Sigmoid colon (tissue), 7 donors: Measurements from ENCODE around the gene NAT9. TPM values are rescaled to one million over a fixed set of nuclear protein-coding genes. Genes with fewer than 3 reads are reported as not detected.

Experiments
- DNase-seq: peaks from one replicate; pipeline ENCODE4 v3.0.0-alpha.2; 2019
- H3K27ac ChIP-seq, 4 donors: fragments of 200-600 bp; sonication (generic); one replicate each; pipeline ENCODE4 v1.5.1; 2016 to 2019; ENCODE audit warnings: mild to moderate bottlenecking in 1 of 4
- H3K27me3 ChIP-seq, 3 donors: fragments of 200-600 bp; sonication (generic); one replicate each; pipeline ENCODE4 v1.5.1; 2019; ENCODE audit warnings: mild to moderate bottlenecking in 1 of 3
- H3K36me3 ChIP-seq, 4 donors: fragments of 200-600 bp; sonication (generic); one replicate each; pipeline ENCODE4 v1.5.1; 2016 to 2019
- H3K4me1 ChIP-seq, 4 donors: fragments of 200-600 bp; sonication (generic); one replicate each; pipeline ENCODE4 v1.5.1; 2017 to 2019
- H3K4me3 ChIP-seq, 4 donors: fragments of 200-600 bp; sonication (generic); one replicate each; pipeline ENCODE4 v1.5.1; 2017 to 2019; ENCODE audit warnings: mild to moderate bottlenecking in 2 of 4, moderate library complexity in 1 of 4
- H3K9me3 ChIP-seq, 4 donors: fragments of 200-600 bp in 3 of 4; sonication (generic) in 3 of 4; one replicate each; pipeline versions ENCODE4 v1.5.1 to v1.6.1; 2013 to 2019
- CTCF ChIP-seq, 4 experiments: fragments of 450-650 bp in 3 of 4; fragments of 200-600 bp in 1 of 4; IDR thresholded peaks; one replicate each; pipeline ENCODE4 v1.5.1; 2016 to 2019; ENCODE audit warnings: antibody characterized with exemption in 4 of 4, mild to moderate bottlenecking in 3 of 4, moderate library complexity in 2 of 4
- EP300 ChIP-seq, 4 donors: sonication (generic); formaldehyde crosslinking; IDR thresholded peaks; one replicate each; pipeline ENCODE4 v1.6.1; 2017; ENCODE audit warnings: antibody characterized with exemption in 4 of 4
- POLR2A ChIP-seq, 2 donors: fragments of 450-650 bp; IDR thresholded peaks; one replicate each; pipeline ENCODE4 v1.6.1; 2016; ENCODE audit warnings: antibody characterized with exemption in 2 of 2, mild to moderate bottlenecking in 2 of 2, moderate library complexity in 2 of 2
- POLR2AphosphoS5 ChIP-seq, 4 donors: sonication (generic); formaldehyde crosslinking; IDR thresholded peaks; one replicate each; pipeline ENCODE4 v1.6.1; 2017; ENCODE audit warnings: antibody characterized with exemption in 4 of 4
- WGBS, 2 donors: extraction: QIAGEN DNeasy Blood & Tissue Kit; methylation state at CpG; one replicate each; pipeline ENCODE4 v1.1.7; 2013; 5-methylcytosine and 5-hydroxymethylcytosine counted together
- intact Hi-C: fragments of 100-400 bp; cut with DNase I; formaldehyde crosslinking; loops from one replicate; pipeline ENCODE4 v1.15.1; 2023
- polyA plus RNA-seq, 3 donors: library from polyadenylated mRNA; stranded (reverse); fragments of 200-250 nt; gene quantifications; one replicate each; pipeline ENCODE4 v1.2.3, GENCODE V29; 2013
- total RNA-seq, 4 donors: library from RNA; depleted of rRNA; stranded (reverse); fragments of >200 nt; gene quantifications; one replicate each; pipeline ENCODE4 v1.1.0, GENCODE V29; 2016
- donor health status: healthy with polysubstance abuse.
- donor health status: Bipolar disorder and iron deficiency.
- donor health status: healthy.

NAT9 gene
- total and polyA plus RNA-seq, 7 donors, result 11.3 to 36.4 (median 16.1) TPM

GRCh38 chr17:74755533-74755932 is 20.6 kb downstream of the NAT9 start:
- intact Hi-C loops, result no loop called here
- no peaks in the 10 kb centered on the region for H3K27me3 ChIP-seq
- no peaks in the 10 kb centered on the region for H3K36me3 ChIP-seq
- no peak overlapping the region for H3K4me3 ChIP-seq
- no peak overlapping the region for H3K27ac ChIP-seq
- H3K9me3 ChIP-seq, result no peaks in the 10 kb centered on the region
- no peak for DNase-seq
- TF ChIP-seq POLR2AphosphoS5 (IDR thresholded peaks at IDR 0.05) (no peak), EP300 (IDR thresholded peaks at IDR 0.05) (no peak), POLR2A (IDR thresholded peaks at IDR 0.05) (no peak), CTCF (IDR thresholded peaks at IDR 0.05) (no peak)
- WGBS, 2 donors, result 90 to 93% methylated on average over 8 of the region's 8 CpGs
- H3K4me1 ChIP-seq, result peaks cover 0 to 23% (median 19%) of the 10 kb centered on the region in 4 donors

GRCh38 chr17:74754832-74755231 is 21.3 kb downstream of the NAT9 start:
- Histone ChIP-seq H3K4me3 (no peak overlapping the region), H3K9me3 (no peaks in the 10 kb centered on the region), H3K27me3 (no peaks in the 10 kb centered on the region), H3K4me1 (peaks cover 0 to 26% (median 22%) of the 10 kb centered on the region in 4 donors), H3K36me3 (no peaks in the 10 kb centered on the region), H3K27ac (no peak overlapping the region)
- WGBS, 2 donors, result 93 to 97% methylated on average over 3 of the region's 3 CpGs
- DNase-seq, result no peak
- TF ChIP-seq EP300 (IDR thresholded peaks at IDR 0.05) (no peak), POLR2A (IDR thresholded peaks at IDR 0.05) (no peak), POLR2AphosphoS5 (IDR thresholded peaks at IDR 0.05) (no peak), CTCF (IDR thresholded peaks at IDR 0.05) (no peak)
- intact Hi-C loops, result no loop called here

GRCh38 chr17:74752822-74753401 is 23.2 kb downstream of the NAT9 start:
- DNase-seq, result no peak
- Histone ChIP-seq H3K4me1 (peaks cover 0 to 31% (median 18%) of the 10 kb centered on the region in 4 donors), H3K9me3 (no peaks in the 10 kb centered on the region), H3K27ac (no peak overlapping the region), H3K27me3 (peaks cover 0 to 7% (median 0%) of the 10 kb centered on the region in 3 donors), H3K4me3 (no peak overlapping the region), H3K36me3 (no peaks in the 10 kb centered on the region)
- intact Hi-C loops, result no loop called here
- 92 to 95% methylated on average over 7 of the region's 7 CpGs for WGBS, 2 donors
- TF ChIP-seq POLR2A (IDR thresholded peaks at IDR 0.05) (no peak), CTCF (IDR thresholded peaks at IDR 0.05) (no peak), EP300 (IDR thresholded peaks at IDR 0.05) (no peak), POLR2AphosphoS5 (IDR thresholded peaks at IDR 0.05) (no peak)

GRCh38 chr17:74752415-74752814 is 23.7 kb downstream of the NAT9 start:
- Histone ChIP-seq H3K27ac (no peak overlapping the region), H3K27me3 (peaks cover 0 to 7% (median 0%) of the 10 kb centered on the region in 3 donors), H3K36me3 (no peaks in the 10 kb centered on the region), H3K4me1 (peaks cover 0 to 30% (median 18%) of the 10 kb centered on the region in 4 donors), H3K9me3 (no peaks in the 10 kb centered on the region), H3K4me3 (no peak overlapping the region)
- TF ChIP-seq EP300 (IDR thresholded peaks at IDR 0.05) (no peak), POLR2A (IDR thresholded peaks at IDR 0.05) (no peak), POLR2AphosphoS5 (IDR thresholded peaks at IDR 0.05) (no peak), CTCF (IDR thresholded peaks at IDR 0.05) (no peak)
- WGBS, 2 donors, result 92 to 93% methylated on average over 9 of the region's 9 CpGs
- intact Hi-C loops, result no loop called here
- DNase-seq, result no peak
